ENCODE measurements around the gene ORC4.

- TF ChIP-seq CTCF (conservative IDR thresholded peaks at IDR 0.05 in 1 of 2, IDR thresholded peaks at IDR 0.05 in 1 of 2; ENCODE audit: extremely low read depth in 1 of 2, insufficient read depth in 1 of 2, low read depth in 1 of 2, low read length in 2 of 2) (no peak), EZH2 (IDR thresholded peaks at IDR 0.05; ENCODE audit: borderline replicate concordance, low read length) (no peak)
These were observed 21.4 kb downstream of the ORC4 start for GRCh38 chr2:147999126-147999525.

Measured in mammary epithelial cell (primary cell).